Measurements from ENCODE around the gene MYBPC2.
A peak's percentile ranks its signal among the peaks of the same experiment; 100 is the strongest.

The MYBPC2 gene

GRCh38 chr19:50450369-50451222 is 17.9 kb downstream of the MYBPC2 start:
- Histone ChIP-seq H3K36me3 (ENCODE audit: control insufficient read depth in 2 of 2, insufficient read depth in 1 of 2, low read length in 2 of 2) (no peaks in the 10 kb centered on the region), H3K4me1 (ENCODE audit: control insufficient read depth, insufficient read depth, low read length) (no peaks in the 10 kb centered on the region), H3K9me3 (ENCODE audit: control insufficient read depth, insufficient read depth, low read depth, low read length) (no peaks in the 10 kb centered on the region), H3K4me3 (ENCODE audit: low read depth, low read length) (no peak overlapping the region), H3K27ac (ENCODE audit: extremely low read depth, low read depth, low read length) (no peak overlapping the region)
- ChIA-PET POLR2A (interaction anchor here (1.0 kb wide), 1 partner anchor 39 kb away, joined by 3 read pairs; no protein-coding TSS in a partner anchor), CTCF (interaction anchor here (0.5 to 0.6 kb wide), 3 partner anchors 53 to 332 kb away, joined by 3 read pairs; no protein-coding TSS in a partner anchor)
- TF ChIP-seq ZNF776 (tag by site-specific recombination; IDR thresholded peaks at IDR 0.05; ENCODE audit: borderline replicate concordance) (no peak), ZNF121 (tag by site-specific recombination; IDR thresholded peaks at IDR 0.05) (0 out of 2 replicates have a peak, but pooled peaks have one; percentile 42), ZNF626 (tag by site-specific recombination; IDR thresholded peaks at IDR 0.05) (no peak), ZNF768 (tag by site-specific recombination; IDR thresholded peaks at IDR 0.05) (0 out of 2 replicates have a peak, but pooled peaks have one; percentile 54), ZSCAN4 (tag by site-specific recombination; IDR thresholded peaks at IDR 0.05) (no peak), ZNF544 (tag by site-specific recombination; IDR thresholded peaks at IDR 0.05) (no peak)
- TF ChIP-seq, protein P1, sequence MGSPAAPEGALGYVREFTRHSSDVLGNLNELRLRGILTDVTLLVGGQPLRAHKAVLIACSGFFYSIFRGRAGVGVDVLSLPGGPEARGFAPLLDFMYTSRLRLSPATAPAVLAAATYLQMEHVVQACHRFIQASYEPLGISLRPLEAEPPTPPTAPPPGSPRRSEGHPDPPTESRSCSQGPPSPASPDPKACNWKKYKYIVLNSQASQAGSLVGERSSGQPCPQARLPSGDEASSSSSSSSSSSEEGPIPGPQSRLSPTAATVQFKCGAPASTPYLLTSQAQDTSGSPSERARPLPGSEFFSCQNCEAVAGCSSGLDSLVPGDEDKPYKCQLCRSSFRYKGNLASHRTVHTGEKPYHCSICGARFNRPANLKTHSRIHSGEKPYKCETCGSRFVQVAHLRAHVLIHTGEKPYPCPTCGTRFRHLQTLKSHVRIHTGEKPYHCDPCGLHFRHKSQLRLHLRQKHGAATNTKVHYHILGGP (tag by site-specific recombination; IDR thresholded peaks at IDR 0.05) = no peak

- H3K36me3 ChIP-seq (ENCODE audit: control insufficient read depth in 2 of 2, insufficient read depth in 1 of 2, low read length in 2 of 2) = no peaks in the 10 kb centered on the region
- no peak overlapping the region for H3K4me3 ChIP-seq (ENCODE audit: low read depth, low read length)
- CTCF ChIA-PET = no interaction called here
- H3K27ac ChIP-seq (ENCODE audit: extremely low read depth, low read depth, low read length) = no peak overlapping the region
- no peaks in the 10 kb centered on the region for H3K4me1 ChIP-seq (ENCODE audit: control insufficient read depth, insufficient read depth, low read length)
- H3K9me3 ChIP-seq (ENCODE audit: control insufficient read depth, insufficient read depth, low read depth, low read length) = no peaks in the 10 kb centered on the region
- POLR2A ChIA-PET = no interaction called here
- TF ChIP-seq KLF16 (tag by site-specific recombination; IDR thresholded peaks at IDR 0.05) (no peak), ZNF843 (tag by site-specific recombination; IDR thresholded peaks at IDR 0.05) (no peak), ZBTB6 (tag by site-specific recombination; IDR thresholded peaks at IDR 0.05) (no peak), ZNF138 (tag by site-specific recombination; IDR thresholded peaks at IDR 0.05; ENCODE audit: borderline replicate concordance) (no peak), ZNF114 (tag by site-specific recombination; IDR thresholded peaks at IDR 0.05) (no peak), ZNF518A (tag by site-specific recombination; conservative IDR thresholded peaks at IDR 0.05; ENCODE audit: low read depth) (no peak), SP3 (tag by site-specific recombination; IDR thresholded peaks at IDR 0.05) (no peak), IKZF3 (tag by site-specific recombination; IDR thresholded peaks at IDR 0.05) (no peak), ZBTB44 (tag by site-specific recombination; IDR thresholded peaks at IDR 0.05) (no peak), EGR2 (tag by site-specific recombination; IDR thresholded peaks at IDR 0.05; ENCODE audit: low read depth) (no peak), TRIM28 (IDR thresholded peaks at IDR 0.05; ENCODE audit: borderline replicate concordance, low read length) (no peak), ZNF335 (tag by site-specific recombination; conservative IDR thresholded peaks at IDR 0.05) (no peak), ZNF155 (tag by site-specific recombination; IDR thresholded peaks at IDR 0.05) (no peak), ZNF37A (tag by site-specific recombination; IDR thresholded peaks at IDR 0.05) (no peak), ZNF140 (tag by site-specific recombination; IDR thresholded peaks at IDR 0.05) (no peak)
- TF ChIP-seq, protein P2, sequence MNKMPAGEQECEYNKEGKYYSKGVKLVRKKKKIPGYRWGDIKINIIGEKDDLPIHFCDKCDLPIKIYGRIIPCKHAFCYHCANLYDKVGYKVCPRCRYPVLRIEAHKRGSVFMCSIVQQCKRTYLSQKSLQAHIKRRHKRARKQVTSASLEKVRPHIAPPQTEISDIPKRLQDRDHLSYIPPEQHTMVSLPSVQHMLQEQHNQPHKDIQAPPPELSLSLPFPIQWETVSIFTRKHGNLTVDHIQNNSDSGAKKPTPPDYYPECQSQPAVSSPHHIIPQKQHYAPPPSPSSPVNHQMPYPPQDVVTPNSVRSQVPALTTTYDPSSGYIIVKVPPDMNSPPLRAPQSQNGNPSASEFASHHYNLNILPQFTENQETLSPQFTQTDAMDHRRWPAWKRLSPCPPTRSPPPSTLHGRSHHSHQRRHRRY (tag by site-specific recombination; IDR thresholded peaks at IDR 0.05) = no peak
Observed at GRCh38 chr19:50451223-50451534, 18.5 kb downstream of the MYBPC2 start.
